Measurements from ENCODE around the gene SERPINA9.

DNA sequence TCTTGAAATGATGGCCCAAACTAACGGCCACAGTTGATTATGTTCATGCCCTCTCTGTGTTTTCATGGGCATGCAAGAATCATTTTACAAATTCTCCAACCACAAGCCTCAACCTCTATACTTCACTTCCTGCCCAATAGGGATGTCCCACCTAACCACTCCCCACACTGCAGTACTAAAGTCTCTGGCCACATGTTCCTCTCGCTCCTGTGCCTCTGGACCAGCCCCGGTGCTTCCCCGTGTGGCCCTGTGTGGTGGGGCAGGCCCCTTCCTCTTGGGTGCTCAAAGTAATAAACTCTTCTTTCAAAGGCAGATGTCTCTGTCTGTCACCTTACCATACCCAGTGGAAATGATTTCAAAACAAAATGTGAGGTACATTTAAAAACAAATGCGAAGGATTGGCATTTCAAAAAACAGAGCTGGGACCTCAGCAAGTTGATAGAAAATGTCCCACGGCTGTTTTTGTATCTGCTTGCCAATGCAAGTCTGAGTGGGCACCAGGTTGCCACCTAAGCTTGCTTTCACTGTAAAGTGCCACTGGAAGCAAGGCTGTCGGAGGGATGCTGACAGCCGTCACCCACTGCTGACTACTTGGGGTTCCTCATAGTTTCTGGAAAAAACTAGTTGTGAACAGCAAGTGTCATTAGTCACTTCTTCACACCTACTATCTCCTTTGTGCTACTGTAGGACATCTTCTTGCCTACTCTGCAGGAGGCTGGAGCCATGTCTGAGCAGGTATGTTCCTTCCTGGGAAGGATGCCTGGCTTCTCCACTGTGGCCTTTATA lies 15.2 kb downstream of the SERPINA9 start:
- TF ChIP-seq, protein P1, sequence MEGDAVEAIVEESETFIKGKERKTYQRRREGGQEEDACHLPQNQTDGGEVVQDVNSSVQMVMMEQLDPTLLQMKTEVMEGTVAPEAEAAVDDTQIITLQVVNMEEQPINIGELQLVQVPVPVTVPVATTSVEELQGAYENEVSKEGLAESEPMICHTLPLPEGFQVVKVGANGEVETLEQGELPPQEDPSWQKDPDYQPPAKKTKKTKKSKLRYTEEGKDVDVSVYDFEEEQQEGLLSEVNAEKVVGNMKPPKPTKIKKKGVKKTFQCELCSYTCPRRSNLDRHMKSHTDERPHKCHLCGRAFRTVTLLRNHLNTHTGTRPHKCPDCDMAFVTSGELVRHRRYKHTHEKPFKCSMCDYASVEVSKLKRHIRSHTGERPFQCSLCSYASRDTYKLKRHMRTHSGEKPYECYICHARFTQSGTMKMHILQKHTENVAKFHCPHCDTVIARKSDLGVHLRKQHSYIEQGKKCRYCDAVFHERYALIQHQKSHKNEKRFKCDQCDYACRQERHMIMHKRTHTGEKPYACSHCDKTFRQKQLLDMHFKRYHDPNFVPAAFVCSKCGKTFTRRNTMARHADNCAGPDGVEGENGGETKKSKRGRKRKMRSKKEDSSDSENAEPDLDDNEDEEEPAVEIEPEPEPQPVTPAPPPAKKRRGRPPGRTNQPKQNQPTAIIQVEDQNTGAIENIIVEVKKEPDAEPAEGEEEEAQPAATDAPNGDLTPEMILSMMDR (conservative IDR thresholded peaks at IDR 0.05), result no peak
- no peak for TF ChIP-seq EZH2 (IDR thresholded peaks at IDR 0.05; ENCODE audit: low read depth)

Measured in PC-9 (cell line).